Urinary bladder (tissue), 4 donors: ENCODE data around the gene SDK2. TPM values are rescaled to one million over a fixed set of nuclear protein-coding genes. Genes with fewer than 3 reads are reported as not detected.

Experiments
- DNase-seq: peaks from one replicate; pipeline ENCODE4 v3.0.0-alpha.2; 2015; ENCODE audit errors: extremely low spot score
- H3K27ac ChIP-seq: one replicate; pipeline ENCODE4 v1.5.1; 2013; ENCODE audit warnings: low read depth, mild to moderate bottlenecking, moderate library complexity
- H3K36me3 ChIP-seq: one replicate; pipeline ENCODE4 v1.6.1; 2013; ENCODE audit warnings: mild to moderate bottlenecking, moderate library complexity; ENCODE audit not compliant: insufficient read depth
- H3K4me1 ChIP-seq: one replicate; pipeline ENCODE4 v1.6.1; 2013; ENCODE audit warnings: mild to moderate bottlenecking, moderate library complexity; ENCODE audit not compliant: insufficient read depth
- H3K4me3 ChIP-seq: one replicate; pipeline ENCODE4 v1.5.1; 2013; ENCODE audit warnings: low read depth, low read length
- WGBS: extraction: QIAGEN DNeasy Blood & Tissue Kit; methylation state at CpG from one replicate; pipeline ENCODE4 v1.1.7; 2013; 5-methylcytosine and 5-hydroxymethylcytosine counted together
- polyA plus RNA-seq: library from polyadenylated mRNA; stranded (reverse); fragments of 200-250 nt; gene quantifications from one replicate; pipeline ENCODE4 v1.2.3, GENCODE V29; 2013
- total RNA-seq: library from RNA; depleted of rRNA; stranded (reverse); fragments of >200 nt; gene quantifications from one replicate; pipeline ENCODE4 v1.2.3, GENCODE V29; 2014
- donor health status: healthy with polysubstance abuse.
- donor health status: healthy.

SDK2 gene
- total RNA-seq = 5.0 TPM
- polyA plus RNA-seq = 0.61 TPM

GRCh38 chr17:73644145-73645049, at the start of gene SDK2:
SDK2 (minus strand) TSS chr17:73644445; CDS start chr17:73644088, 357 bp downstream.
- Histone ChIP-seq H3K4me3 (peak within 1 kb of the TSS; percentile 50), H3K4me1 (peaks cover 2% of the 10 kb centered on the region), H3K36me3 (no peaks in the 10 kb centered on the region), H3K27ac (no peak within 1 kb of the TSS)
- DNase-seq = no peak
- under 1% methylated on average over 105 of the region's 105 CpGs for WGBS

GRCh38 chr17:73693071-73693470, 48.8 kb upstream of the SDK2 start:
- WGBS = 78% methylated on average over 12 of the region's 12 CpGs
- no peak overlapping the region for H3K27ac ChIP-seq
- DNase-seq = no peak
- no peaks in the 10 kb centered on the region for H3K4me1 ChIP-seq
- no peaks in the 10 kb centered on the region for H3K36me3 ChIP-seq
- H3K4me3 ChIP-seq = no peak overlapping the region

DNA sequence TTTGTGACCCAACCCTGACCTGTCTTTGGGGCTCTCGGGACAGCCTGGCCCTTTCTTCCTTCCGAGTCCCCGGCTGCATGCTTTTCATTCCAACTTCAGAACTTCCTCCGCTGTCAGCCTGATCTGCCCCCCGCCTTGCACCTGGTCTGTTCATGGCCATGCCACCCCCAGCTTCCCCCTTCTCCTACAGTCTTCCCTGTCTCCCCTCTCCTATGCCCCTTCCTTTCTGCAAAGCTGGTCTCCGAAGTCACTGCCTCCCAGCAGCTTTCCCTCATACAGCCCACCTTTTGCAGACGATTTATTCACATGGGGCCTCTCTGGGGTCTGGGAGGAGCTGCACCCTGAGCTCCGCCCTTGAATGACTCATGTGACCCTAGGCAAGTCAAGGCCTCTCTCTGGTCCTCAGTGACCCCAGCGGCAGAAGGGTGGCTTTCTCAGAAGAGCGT, 47.1 kb upstream of the SDK2 start:
- H3K4me3 ChIP-seq = no peak overlapping the region
- H3K36me3 ChIP-seq = no peaks in the 10 kb centered on the region
- no peak for DNase-seq
- 45% methylated on average over 10 of the region's 10 CpGs for WGBS
- H3K4me1 ChIP-seq = no peaks in the 10 kb centered on the region
- H3K27ac ChIP-seq = no peak overlapping the region

- Histone ChIP-seq H3K4me3 (no peak overlapping the region), H3K4me1 (no peaks in the 10 kb centered on the region), H3K36me3 (no peaks in the 10 kb centered on the region), H3K27ac (no peak overlapping the region)
- no peak for DNase-seq
- 50% methylated on average over 10 of the region's 10 CpGs for whole genome bisulfite sequencing
Observed at GRCh38 chr17:73690676-73691075, 46.4 kb upstream of the SDK2 start.

DNA sequence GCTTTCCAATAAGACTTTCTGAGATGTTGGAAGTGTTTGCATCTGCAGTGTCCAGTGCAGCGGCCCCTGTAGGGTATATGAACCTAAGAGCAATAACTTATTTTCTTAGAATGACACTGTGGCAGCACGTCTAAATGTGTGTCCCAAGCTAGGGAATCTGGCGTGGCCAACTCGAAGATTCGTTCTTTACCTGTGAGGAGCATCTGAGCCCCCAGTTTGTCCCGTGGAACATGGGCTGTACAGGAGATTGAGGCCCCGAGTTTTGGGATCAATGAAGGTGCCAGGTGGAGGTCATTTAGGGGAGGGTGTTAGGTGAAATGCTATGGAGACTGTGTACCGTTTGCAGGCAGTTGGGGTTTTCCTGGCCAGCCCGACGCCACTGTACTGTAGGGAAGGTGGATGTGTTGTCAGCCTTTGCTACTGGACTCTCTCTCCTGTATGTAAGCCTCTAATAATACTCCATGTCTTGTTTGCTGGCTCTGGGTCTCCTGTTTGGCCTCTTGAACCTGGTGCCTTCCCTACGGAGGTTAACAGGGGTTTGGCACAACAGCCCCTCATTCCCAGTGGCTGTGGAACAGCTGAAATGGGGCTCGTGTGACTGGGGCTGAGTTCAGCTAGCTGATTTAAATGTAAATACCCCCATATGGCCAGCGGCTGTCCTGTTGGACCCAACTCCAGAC, 45.5 kb upstream of the SDK2 start:
- WGBS = 80% methylated on average over 13 of the region's 13 CpGs
- H3K36me3 ChIP-seq = no peaks in the 10 kb centered on the region
- no peak overlapping the region for H3K27ac ChIP-seq
- no peak overlapping the region for H3K4me3 ChIP-seq
- H3K4me1 ChIP-seq = no peaks in the 10 kb centered on the region
- no peak for DNase-seq

DNA sequence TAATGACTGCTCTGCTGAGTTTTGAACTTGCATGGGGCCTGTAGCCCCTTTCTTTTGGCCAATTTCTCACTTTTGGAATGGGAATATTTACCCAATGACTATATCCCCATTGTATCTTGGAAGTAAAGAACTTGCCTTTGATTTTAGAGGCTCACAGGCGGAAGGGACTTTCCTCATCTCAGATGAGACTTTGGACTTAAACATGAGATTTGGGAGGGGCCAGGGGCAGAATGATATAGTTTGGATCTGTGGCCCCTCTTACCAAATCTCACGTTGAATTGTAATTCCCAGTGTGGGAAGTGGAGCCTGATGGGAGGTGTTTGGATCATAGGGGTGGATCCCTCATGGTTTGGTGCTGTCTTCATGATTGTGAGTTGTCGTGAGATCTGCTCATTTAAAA, 42.7 kb upstream of the SDK2 start:
- no peaks in the 10 kb centered on the region for H3K36me3 ChIP-seq
- 89% methylated on average over 3 of the region's 3 CpGs for WGBS
- DNase-seq = no peak
- no peak overlapping the region for H3K4me3 ChIP-seq
- H3K4me1 ChIP-seq = no peaks in the 10 kb centered on the region
- no peak overlapping the region for H3K27ac ChIP-seq

GRCh38 chr17:73686126-73686525, 41.9 kb upstream of the SDK2 start:
- no peaks in the 10 kb centered on the region for H3K36me3 ChIP-seq
- no peak overlapping the region for H3K27ac ChIP-seq
- no peaks in the 10 kb centered on the region for H3K4me1 ChIP-seq
- H3K4me3 ChIP-seq = no peak overlapping the region
- DNase-seq = no peak

GRCh38 chr17:73684183-73684582, 39.9 kb upstream of the SDK2 start:
- DNase-seq = no peak
- 38% methylated on average over 3 of the region's 3 CpGs for WGBS
- H3K4me1 ChIP-seq = no peaks in the 10 kb centered on the region
- no peak overlapping the region for H3K4me3 ChIP-seq
- no peak overlapping the region for H3K27ac ChIP-seq
- H3K36me3 ChIP-seq = no peaks in the 10 kb centered on the region

GRCh38 chr17:73683771-73684170, 39.5 kb upstream of the SDK2 start:
- Histone ChIP-seq H3K27ac (no peak overlapping the region), H3K4me3 (no peak overlapping the region), H3K36me3 (no peaks in the 10 kb centered on the region), H3K4me1 (no peaks in the 10 kb centered on the region)
- 74% methylated on average over 6 of the region's 6 CpGs for WGBS
- DNase-seq = no peak

DNA sequence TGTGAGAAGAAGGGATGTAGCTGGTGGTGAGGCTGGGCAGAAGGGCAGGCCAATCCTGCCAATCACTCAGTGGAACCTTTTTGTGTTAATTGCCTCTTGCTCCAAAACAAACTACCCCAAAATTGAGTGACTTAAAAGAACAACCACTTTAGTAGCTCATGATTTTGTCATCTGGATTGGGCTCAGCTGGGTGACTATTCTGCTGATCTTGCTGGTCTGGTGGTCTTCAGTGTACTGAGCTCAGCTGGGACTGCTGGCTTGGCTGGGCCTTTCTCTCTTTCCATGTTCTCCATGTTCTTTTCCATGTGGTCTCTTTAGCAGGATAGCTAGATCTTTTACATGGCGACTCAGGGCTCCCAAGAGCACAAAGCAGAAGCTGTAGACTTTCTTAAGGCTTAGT, 37.7 kb upstream of the SDK2 start:
- Histone ChIP-seq H3K36me3 (no peaks in the 10 kb centered on the region), H3K4me3 (no peak overlapping the region), H3K4me1 (no peaks in the 10 kb centered on the region), H3K27ac (no peak overlapping the region)
- 92% methylated on average over 1 of the region's 1 CpG for WGBS
- no peak for DNase-seq

DNA sequence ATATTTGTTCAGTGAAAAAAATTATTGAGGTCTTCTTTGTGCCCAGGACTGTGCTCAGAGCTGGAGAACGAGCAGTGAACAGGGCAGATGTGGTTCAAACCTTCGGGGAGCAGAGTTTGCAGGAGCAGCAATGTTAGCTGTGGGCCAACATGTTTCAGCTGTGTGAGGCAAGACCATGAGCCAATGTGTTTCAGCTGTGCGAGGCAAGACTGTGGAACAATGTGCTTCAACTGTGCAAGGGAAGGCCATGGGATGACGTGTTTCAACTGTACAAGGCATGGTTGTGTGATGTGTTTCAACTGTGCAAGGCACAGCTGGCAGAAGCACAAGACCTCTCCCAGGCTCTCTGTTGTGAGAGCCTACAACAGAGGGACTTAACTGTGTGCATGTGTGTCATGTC, 35.2 kb upstream of the SDK2 start:
- Histone ChIP-seq H3K4me3 (no peak overlapping the region), H3K36me3 (no peaks in the 10 kb centered on the region), H3K27ac (no peak overlapping the region), H3K4me1 (no peaks in the 10 kb centered on the region)
- 65% methylated on average over 4 of the region's 4 CpGs for whole genome bisulfite sequencing
- no peak for DNase-seq

DNA sequence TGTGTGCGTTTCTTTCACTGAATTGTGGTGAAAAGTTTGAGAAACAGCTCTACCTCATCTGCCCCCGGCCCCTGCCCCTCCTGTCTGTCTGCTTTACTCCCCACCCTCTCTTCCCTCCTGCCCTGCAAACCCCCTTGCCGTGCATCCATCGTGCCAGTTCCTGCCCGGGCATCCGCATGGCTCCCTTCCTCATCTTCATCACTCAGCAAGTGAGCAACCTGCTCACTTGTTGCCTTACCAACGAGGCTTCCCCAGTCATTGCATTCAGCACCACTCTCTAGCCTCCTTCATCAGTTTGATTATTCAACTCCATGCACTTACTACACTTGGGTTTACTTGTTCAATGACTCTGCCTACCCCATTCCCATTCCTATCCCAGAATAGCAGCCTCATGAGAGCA, 34.8 kb upstream of the SDK2 start:
- H3K27ac ChIP-seq = no peak overlapping the region
- no peak overlapping the region for H3K4me3 ChIP-seq
- H3K36me3 ChIP-seq = no peaks in the 10 kb centered on the region
- H3K4me1 ChIP-seq = no peaks in the 10 kb centered on the region
- WGBS = 78% methylated on average over 7 of the region's 7 CpGs
- DNase-seq = no peak

GRCh38 chr17:73669771-73670170, 25.5 kb upstream of the SDK2 start:
- WGBS = 82% methylated on average over 3 of the region's 3 CpGs
- H3K36me3 ChIP-seq = no peaks in the 10 kb centered on the region
- H3K27ac ChIP-seq = no peak overlapping the region
- H3K4me1 ChIP-seq = no peaks in the 10 kb centered on the region
- H3K4me3 ChIP-seq = no peak overlapping the region
- DNase-seq = no peak
